GM12892 (cell line): ENCODE results near the gene NACC2.

ENCODE experiments used
- POLR2A ChIP-seq: IDR thresholded peaks from 2 replicates; pipeline ENCODE4 v1.6.1; 2011; ENCODE audit warnings: low read depth, low read length, control low read depth
- POLR2AphosphoS5 ChIP-seq: IDR thresholded peaks from 2 replicates; pipeline ENCODE4 v1.6.1; 2011; ENCODE audit warnings: low read depth, low read length, control low read depth
- TAF1 ChIP-seq: IDR thresholded peaks from 2 replicates; pipeline ENCODE4 v1.6.1; 2011; ENCODE audit warnings: low read depth, mild to moderate bottlenecking, control low read depth, low read length, borderline replicate concordance

DNA sequence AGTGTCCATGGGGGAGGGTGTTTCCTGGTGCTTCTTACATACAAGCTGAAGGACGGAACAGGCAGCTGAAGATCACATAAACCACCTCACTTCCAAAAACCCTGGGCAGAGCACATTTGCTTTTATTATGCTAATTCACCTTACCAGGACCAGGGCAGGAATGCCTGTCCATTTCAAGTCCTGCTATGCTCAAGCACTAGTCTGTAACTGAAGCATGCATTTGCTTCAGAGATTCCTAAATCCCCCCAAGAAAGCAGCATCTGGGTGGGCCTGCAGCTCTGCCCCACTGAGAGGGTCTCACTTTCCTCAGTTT lies 9.4 kb upstream of the NACC2 start:
- TF ChIP-seq POLR2A (no peak), POLR2AphosphoS5 (no peak), TAF1 (no peak)
